GM21381 (cell line): ENCODE data around the gene DRGX.

Experiments
- ATAC-seq: cut with Tn5 transposase; IDR thresholded peaks from one replicate; pipeline ENCODE4 v1.9.1; 2021; ENCODE audit warnings: mild to moderate bottlenecking, moderate library complexity; ENCODE audit not compliant: unreplicated experiment

The DRGX gene

GRCh38 chr10:49383853-49384252 is 12.0 kb downstream of the DRGX start:
- no peak for ATAC-seq

GRCh38 chr10:49382826-49383225 is 13.1 kb downstream of the DRGX start:
- ATAC-seq = no peak

DNA sequence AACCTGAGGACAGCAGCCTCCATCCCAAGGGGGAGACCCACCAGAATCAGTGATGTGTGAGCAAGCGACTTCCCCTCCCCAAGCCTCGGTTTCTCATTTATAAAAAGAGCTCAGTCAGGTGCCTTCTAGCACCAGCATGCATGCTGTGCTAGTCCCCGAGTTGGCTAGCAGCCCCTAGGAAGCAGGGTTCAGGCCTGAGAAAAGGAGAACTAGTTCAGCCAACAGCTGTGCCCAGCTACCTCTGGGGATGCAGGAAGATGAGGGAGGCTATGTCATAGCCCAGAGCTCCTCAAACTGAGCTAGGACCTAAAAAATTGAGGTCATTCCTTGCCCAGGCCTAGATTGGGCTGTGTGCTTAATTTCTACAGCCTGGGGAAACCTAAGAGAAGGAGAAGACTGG is 13.7 kb downstream of the DRGX start:
- ATAC-seq = no peak

DNA sequence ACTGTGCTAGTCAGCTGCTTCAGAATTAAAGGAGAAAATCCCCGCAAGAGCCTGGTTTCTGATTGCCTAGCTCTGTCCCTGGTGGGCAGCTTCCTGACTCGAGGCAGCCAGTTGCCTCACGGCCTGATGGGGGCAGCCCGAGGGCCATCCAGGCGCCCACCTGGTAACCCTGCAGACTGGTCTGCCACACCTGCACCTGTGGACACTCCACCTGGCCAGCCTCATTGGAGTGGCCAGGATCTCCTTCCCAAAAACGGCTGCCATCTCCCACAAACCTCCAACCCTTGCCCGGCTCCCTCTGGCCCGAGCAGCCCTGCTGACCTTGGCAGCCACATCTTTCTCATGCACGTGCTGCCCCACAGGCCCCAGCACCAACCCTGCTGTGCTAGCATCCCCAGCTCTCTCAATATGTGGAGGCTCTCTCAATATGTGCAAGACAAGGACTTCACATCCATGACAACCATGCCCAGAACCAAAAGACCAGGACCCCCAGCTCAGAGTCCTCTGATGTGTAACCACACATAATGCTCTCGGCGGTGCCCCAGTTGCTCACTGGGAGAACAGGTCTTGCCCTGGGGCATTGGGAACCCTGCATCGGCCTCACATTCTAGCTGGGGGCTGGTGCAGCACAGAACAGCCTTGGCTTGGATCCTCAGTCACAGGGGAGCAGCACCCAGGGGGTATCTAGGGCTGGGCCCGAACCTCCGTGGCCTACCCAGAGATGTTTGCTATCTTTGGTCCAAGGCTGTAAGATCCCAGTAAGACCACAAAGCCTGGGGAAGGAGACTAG is 14.6 kb downstream of the DRGX start:
- no peak for ATAC-seq

DNA sequence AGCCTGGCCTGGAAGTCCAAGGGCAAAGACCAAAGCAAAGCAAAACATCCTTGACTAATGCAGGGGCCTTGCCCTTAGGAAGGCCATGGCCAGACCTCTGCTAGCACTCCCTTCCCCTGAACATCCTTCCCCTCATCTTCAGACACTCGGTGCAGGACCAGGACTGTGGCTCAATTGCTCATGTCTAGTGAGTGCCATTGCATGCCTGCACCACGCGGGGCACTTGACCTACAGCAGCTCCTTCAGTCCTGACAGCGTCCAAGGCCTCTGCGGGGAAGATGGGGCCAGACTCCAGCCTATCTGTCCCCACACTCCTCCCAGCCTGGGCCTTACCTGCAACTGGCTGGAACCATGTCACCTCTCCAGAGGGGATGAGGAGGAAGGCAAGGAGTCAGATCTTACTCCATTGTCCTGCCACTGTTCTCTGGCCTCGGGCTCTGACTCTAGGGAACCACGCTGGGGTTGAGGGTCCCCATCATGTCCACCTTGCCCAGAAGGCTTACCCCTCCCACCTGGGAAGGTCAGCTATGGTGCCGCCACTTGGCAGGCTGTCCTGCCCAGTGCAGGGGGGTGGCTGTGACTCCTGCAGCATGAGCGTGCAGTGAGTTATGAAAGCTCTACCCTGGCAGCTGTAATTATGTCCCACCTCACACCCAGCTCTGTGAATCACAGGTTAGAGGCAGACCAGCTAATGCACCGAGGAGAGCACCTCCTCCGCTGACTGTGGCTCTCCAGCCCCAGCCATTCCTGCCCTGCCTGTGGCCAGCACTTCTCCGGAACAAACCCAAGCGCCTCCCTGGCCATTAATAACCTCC is 16.1 kb downstream of the DRGX start:
- ATAC-seq = no peak

DNA sequence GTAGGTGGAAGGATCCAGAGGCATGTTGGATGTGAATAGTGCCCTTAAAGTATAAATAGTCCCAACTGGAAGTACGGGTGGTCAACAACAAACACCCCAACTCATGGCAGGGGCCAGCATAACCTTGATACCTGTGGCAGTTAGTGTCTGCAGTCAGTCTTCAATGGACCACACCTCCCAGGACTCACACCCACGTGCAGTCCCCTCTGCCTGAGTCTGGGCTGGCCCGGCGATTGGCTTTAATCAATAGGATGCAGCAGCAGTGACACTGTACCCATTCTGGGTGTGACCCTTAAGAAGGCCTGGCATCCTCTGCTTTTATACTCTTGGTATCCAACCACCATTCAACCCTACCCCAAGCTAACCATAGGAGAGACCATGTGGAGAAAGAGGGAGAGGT is 18.6 kb downstream of the DRGX start:
- no peak for ATAC-seq

DNA sequence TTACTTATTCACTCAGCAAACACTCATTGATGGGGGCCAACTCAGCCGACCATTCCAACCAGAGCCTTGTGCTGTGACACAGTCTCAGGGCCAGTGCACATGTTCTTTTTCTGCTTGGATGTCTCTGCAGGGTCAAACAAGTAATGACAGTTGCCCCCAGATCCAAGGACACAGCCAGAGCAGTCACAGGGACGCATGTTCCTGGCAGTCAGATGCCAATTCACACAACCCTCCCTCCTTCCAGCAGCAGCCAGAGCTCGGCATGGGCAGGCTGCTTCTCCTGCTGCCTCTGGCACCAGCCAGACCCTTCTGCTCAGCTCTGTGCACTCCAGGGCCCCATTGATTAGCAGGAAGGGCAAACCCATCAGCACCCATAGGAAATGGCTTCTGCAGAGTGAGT is 20.3 kb downstream of the DRGX start:
- no peak for ATAC-seq

DNA sequence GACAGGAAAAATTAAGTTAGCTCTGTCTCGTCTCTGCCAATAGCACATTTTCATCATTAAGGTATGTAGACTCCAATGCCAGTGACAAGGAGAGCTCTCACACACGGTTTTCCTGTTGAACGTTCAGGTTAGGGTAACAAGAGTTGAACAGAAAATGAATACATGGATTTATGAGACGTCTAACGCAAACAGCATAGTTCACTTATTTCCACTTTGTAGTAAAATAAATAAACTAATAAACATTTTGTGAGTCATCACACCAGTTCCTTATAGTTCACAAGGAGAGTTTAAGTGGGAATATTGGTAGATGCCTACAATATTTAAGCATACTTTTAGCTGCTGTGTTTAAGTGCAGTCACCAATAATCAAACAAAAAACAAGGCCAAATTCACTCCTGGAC is 21.1 kb downstream of the DRGX start:
- ATAC-seq = no peak

DNA sequence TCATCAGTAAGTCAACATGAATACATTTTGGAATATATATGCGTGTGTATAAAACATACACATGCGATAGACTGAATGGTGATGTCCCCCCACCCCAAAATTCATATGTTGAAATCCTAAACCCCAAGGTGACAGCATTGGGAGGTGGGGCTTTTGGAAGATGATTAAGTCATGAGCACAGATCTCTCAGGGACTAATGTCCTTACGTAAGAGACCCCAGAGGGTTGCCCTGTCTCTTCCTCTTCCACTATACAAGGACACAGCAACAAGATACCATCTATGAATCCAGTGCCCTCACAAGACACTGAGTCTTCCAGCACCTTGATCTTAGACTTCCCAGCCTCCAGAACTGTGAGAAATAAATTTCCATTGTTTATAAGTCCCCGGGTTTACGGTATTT is 22.5 kb downstream of the DRGX start:
- no peak for ATAC-seq

- ATAC-seq = no peak
Measured at GRCh38 chr10:49371967-49372366, 23.9 kb downstream of the DRGX start.

GRCh38 chr10:49370326-49371100 is 25.4 kb downstream of the DRGX start:
- ATAC-seq = no peak

DNA sequence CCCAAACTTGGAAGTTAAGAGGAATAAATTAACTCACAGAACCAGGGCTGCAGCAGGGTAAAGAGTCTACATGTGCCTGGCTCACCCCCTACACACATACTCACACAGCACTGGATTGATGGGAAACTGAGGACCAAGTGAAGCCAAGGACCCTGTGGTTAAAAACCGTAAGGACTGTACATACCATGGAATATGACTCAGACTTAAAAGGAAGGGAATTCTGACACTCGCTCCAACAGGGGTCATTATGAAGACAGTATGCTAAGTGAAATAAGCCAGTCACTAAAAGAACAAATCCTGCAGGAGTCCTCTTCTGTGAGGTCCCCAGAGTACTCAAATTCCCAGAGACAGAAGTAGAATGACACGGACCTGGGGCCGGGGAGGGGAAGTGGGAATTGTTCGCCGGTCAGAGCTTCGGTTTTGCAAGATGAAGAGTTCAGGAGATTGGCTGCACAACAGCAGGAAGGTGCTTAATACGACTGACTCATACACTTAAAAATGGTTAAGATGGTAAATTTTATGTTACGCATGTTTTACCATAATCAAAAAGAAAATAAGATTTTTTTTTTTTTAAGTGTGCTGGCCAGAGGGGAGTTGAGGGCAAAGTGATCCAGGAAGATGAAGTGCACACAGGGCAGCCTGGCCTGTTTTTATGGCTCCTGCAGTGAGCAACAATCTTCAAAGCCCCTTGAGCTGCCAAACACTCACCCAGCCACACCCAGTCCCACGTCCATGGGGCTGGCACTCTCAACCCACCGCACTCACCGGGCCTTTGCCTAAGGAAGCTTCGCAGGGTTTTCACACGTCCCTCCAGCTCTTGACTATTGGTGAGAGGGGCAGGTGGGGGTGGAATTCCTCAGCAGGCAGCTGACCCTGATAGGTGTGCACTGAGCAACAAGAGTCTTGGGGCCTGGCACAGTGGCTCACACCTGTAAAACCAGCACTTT is 26.4 kb downstream of the DRGX start:
- no peak for ATAC-seq

DNA sequence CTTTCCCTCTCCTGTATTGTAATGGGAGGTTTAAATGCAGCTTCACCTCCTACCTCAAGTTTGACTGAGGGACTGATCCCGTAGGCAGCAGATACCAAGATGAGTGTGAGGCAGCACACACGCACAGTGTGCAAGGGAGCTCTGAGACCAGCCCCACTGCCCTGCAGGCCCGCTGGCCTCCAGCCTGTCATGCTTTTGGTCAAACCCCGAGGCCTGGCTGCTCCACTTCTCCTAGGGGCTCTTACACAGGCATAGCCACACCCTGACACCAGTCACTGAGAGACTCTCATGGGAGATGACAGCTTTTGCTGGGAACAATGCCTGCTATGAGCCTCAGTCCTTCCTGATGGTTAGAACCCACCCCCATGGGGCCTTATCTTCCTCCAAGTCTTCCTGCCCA is 27.6 kb downstream of the DRGX start:
- no peak for ATAC-seq

GRCh38 chr10:49367600-49367999 is 28.3 kb downstream of the DRGX start:
- ATAC-seq = no peak

GRCh38 chr10:49366460-49366859 is 29.4 kb downstream of the DRGX start:
- ATAC-seq = no peak

GRCh38 chr10:49365675-49366415 is 30.0 kb downstream of the DRGX start:
- ATAC-seq = no peak

- ATAC-seq = no peak
Measured at GRCh38 chr10:49365275-49365674, 30.6 kb downstream of the DRGX start.

- no peak for ATAC-seq
Measured at GRCh38 chr10:49364747-49365146, 31.1 kb downstream of the DRGX start.

DNA sequence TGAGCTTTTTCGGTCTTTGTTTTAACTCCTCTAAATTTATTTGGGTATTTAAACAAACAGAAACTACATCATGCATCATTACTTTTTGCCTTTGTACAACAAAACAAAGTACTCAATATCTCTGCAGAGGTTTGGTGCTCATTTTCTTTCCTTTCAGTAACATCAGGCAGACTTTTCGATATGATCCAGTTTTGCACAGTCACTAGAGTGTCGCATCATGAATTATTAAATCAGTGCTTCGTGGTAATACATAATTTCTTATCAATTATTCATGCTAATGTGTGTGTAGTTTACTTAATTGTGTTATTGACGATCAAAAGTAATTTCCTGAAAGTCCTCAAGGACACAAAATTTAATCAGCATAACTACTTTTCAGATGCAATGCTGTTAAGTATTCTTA is 31.8 kb downstream of the DRGX start:
- ATAC-seq = no peak
